OCI-LY7 (cell line): Measurements from ENCODE around the gene ERI3. TPM values are rescaled to one million over a fixed set of nuclear protein-coding genes. Genes with fewer than 3 reads are reported as not detected.

Experiments used
- BruUV-seq: library from RNA; stranded (reverse); fragments of 400-500 nt; replicated peaks from 2 replicates; lab custom pipeline; 2021; lab: Mats Ljungman, UMichigan
- CTCF ChIA-PET: fragments of 300-600 bp; sonication (Branson Sonifier 250); formaldehyde crosslinking; loops from one replicate; lab custom pipeline; 2022; ENCODE audit warnings: antibody characterized with exemption; ENCODE audit not compliant: unreplicated experiment; lab: Charles Lee
- POLR2A ChIA-PET: fragments of 300-600 bp; sonication (Branson Sonifier 250); formaldehyde crosslinking; loops from one replicate; lab custom pipeline; 2022; ENCODE audit warnings: antibody characterized with exemption; lab: Charles Lee
- DNase-seq: peaks from one replicate; pipeline ENCODE4 v3.0.0-alpha.2; 2015; ENCODE audit warnings: low spot score
- H2AFZ ChIP-seq: fragments of 200-600 bp; sonication (generic), shearing (Covaris generic); 2 replicates; pipeline ENCODE4 v1.6.1; 2014; ENCODE audit warnings: mild to moderate bottlenecking, antibody characterized with exemption, low read length, moderate library complexity
- H3K27ac ChIP-seq: fragments of 200-600 bp; sonication (generic); 2 replicates; pipeline ENCODE4 v1.5.1; 2014; ENCODE audit warnings: mixed run types, low read depth, mild to moderate bottlenecking, moderate library complexity, low read length, inconsistent platforms; ENCODE audit not compliant: poor library complexity, severe bottlenecking
- H3K36me3 ChIP-seq: fragments of 200-600 bp; sonication (generic); 2 replicates; pipeline ENCODE4 v1.6.1; 2014; ENCODE audit warnings: mild to moderate bottlenecking, antibody characterized with exemption, low read length, moderate library complexity, mixed read lengths; ENCODE audit not compliant: insufficient read depth
- H3K4me1 ChIP-seq: fragments of 200-600 bp; sonication (generic); 2 replicates; pipeline ENCODE4 v1.5.1; 2014; ENCODE audit warnings: mild to moderate bottlenecking, low read length; ENCODE audit not compliant: insufficient read depth, poor library complexity, severe bottlenecking
- H3K4me2 ChIP-seq: fragments of 200-600 bp; sonication (generic); 2 replicates; pipeline ENCODE4 v1.6.1; 2014; ENCODE audit warnings: mild to moderate bottlenecking, low read length
- H3K4me3 ChIP-seq: fragments of 200-600 bp; sonication (generic); 2 replicates; pipeline ENCODE4 v1.5.1; 2014; ENCODE audit warnings: mild to moderate bottlenecking, low read depth, low read length; ENCODE audit not compliant: poor library complexity, severe bottlenecking
- H3K79me2 ChIP-seq: fragments of 200-600 bp; sonication (generic); 2 replicates; pipeline ENCODE4 v1.6.1; 2016; ENCODE audit warnings: low read depth, mild to moderate bottlenecking, low read length, moderate library complexity, mixed read lengths; ENCODE audit not compliant: insufficient read depth
- H3K9me2 ChIP-seq: fragments of 200-600 bp; sonication (generic); 2 replicates; pipeline ENCODE4 v1.6.1; 2016; ENCODE audit warnings: mild to moderate bottlenecking, low read length, mixed read lengths; ENCODE audit not compliant: insufficient read depth
- H3K9me3 ChIP-seq: fragments of 200-600 bp; sonication (generic); 2 replicates; pipeline ENCODE4 v1.6.1; 2014; ENCODE audit warnings: mild to moderate bottlenecking, mixed run types, low read length, mixed read lengths
- H4K20me1 ChIP-seq: fragments of 200-600 bp; sonication (generic); 2 replicates; pipeline ENCODE4 v1.6.1; 2014; ENCODE audit warnings: mild to moderate bottlenecking, antibody characterized with exemption, low read length, moderate library complexity, mixed read lengths; ENCODE audit not compliant: insufficient read depth
- CTCF ChIP-seq: fragments of 200-600 bp; sonication (generic); conservative IDR thresholded peaks from 2 replicates; pipeline ENCODE4 v1.5.1; 2014; ENCODE audit warnings: mild to moderate bottlenecking, antibody characterized with exemption, low read length, moderate library complexity, mixed read lengths
- EZH2phosphoT487 ChIP-seq: fragments of 200-600 bp; sonication (generic); IDR thresholded peaks from 2 replicates; pipeline ENCODE4 v1.6.1; 2018; ENCODE audit warnings: low read depth, borderline replicate concordance, mild to moderate bottlenecking, mixed run types, antibody characterized with exemption, low read length, moderate library complexity, mixed read lengths
- intact Hi-C: fragments of 100-400 bp; cut with micrococcal nuclease; formaldehyde crosslinking; loops from one replicate; pipeline ENCODE4 v1.10.0; 2022; ENCODE audit not compliant: unreplicated experiment
- total RNA-seq, 2 experiments: library from RNA; depleted of rRNA in 1 of 2; stranded (reverse); fragments of >200 nt in 1 of 2; shearing (Covaris generic) in 1 of 2; gene quantifications; 2 replicates each; pipeline ENCODE4 v1.2.3, GENCODE V29; 2014 to 2022

ERI3 gene
- total RNA-seq, 2 experiments from 2014 or later = 46.5 to 47.4 TPM

- POLR2A ChIA-PET = interaction anchor here (0.7 to 1.7 kb wide), 2 partner anchors 10 to 16 kb away, joined by 3 to 6 read pairs; no protein-coding TSS in a partner anchor
Observed at GRCh38 chr1:44348061-44348485, 7.0 kb downstream of the ERI3 start.

DNA sequence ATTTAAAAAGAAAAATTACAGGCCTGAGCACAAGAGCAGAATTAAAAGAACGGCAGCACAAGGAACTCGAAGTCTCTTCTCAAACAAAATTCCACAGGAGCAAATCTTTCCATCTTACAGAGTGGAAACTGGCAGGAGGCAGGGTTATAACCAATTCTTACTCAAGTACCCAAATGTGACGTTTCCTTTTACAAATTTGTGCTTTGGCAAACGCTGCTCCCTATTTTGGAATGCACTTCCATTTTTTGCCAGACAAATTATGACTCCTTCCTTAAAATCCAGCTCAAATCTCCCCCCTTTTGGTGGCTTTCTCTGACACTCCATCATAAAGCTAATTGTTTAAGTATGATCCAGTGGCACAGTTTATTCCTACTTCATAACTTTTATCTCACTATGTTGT is 7.8 kb downstream of the ERI3 start:
- DNase-seq = no peak
- H3K27ac ChIP-seq = no peak overlapping the region
- H3K9me2 ChIP-seq = no peaks in the 10 kb centered on the region
- ChIA-PET CTCF (interaction anchor here (0.8 kb wide), 1 partner anchor 9 kb away, joined by 3 read pairs; no protein-coding TSS in a partner anchor), POLR2A (interaction anchor here (0.6 to 1.7 kb wide), 2 partner anchors 9 to 1373 kb away, joined by 4 to 6 read pairs; no protein-coding TSS in a partner anchor)
- no peaks in the 10 kb centered on the region for H4K20me1 ChIP-seq
- H3K4me2 ChIP-seq = no peak overlapping the region
- no peaks in the 10 kb centered on the region for H3K36me3 ChIP-seq
- no peaks in the 10 kb centered on the region for H3K9me3 ChIP-seq
- H3K4me1 ChIP-seq = no peaks in the 10 kb centered on the region
- no TSS peak for BruUV-seq
- H2AFZ ChIP-seq = no peak overlapping the region
- intact Hi-C loops = no loop called here
- H3K4me3 ChIP-seq = no peak overlapping the region
- no peaks in the 10 kb centered on the region for H3K79me2 ChIP-seq
- TF ChIP-seq CTCF = no peak
- TF ChIP-seq EZH2phosphoT487 = no peak

More at GRCh38 chr1:44348061-44348485, 7.0 kb downstream of the ERI3 start:
- no peak overlapping the region for H3K4me2 ChIP-seq
- CTCF ChIA-PET = interaction anchor here (0.8 kb wide), 1 partner anchor 8 kb away, joined by 3 read pairs; no protein-coding TSS in a partner anchor
- H4K20me1 ChIP-seq = no peaks in the 10 kb centered on the region
- no peaks in the 10 kb centered on the region for H3K9me3 ChIP-seq
- no peaks in the 10 kb centered on the region for H3K36me3 ChIP-seq
- no peak overlapping the region for H3K4me3 ChIP-seq
- no TSS peak for BruUV-seq
- H3K79me2 ChIP-seq = no peaks in the 10 kb centered on the region
- H3K9me2 ChIP-seq = no peaks in the 10 kb centered on the region
- TF ChIP-seq CTCF (no peak), EZH2phosphoT487 (no peak)
- no peak for DNase-seq
- intact Hi-C loops = no loop called here
- no peak overlapping the region for H2AFZ ChIP-seq
- no peaks in the 10 kb centered on the region for H3K4me1 ChIP-seq
- no peak overlapping the region for H3K27ac ChIP-seq

DNA sequence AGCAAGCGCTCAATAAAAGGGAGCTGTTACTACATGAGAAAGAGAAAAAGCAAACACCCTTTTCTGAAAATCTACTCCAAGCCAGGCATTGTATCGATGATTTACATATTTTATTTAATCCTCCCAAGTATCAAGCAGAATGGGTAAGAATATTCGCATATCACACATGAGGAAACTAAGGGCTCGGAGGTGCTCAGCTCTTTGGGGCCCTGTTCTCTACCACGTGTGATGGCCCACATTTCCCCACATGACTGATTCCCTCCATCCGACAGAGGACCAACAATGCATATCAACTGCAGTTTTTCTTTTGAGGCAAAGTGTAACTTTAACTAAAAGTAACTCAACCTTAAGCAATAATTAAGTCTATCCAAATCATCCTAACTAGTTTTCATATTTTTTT is 8.2 kb downstream of the ERI3 start:
- intact Hi-C loops = no loop called here
- CTCF ChIA-PET = no interaction called here
- no peak for DNase-seq
- Histone ChIP-seq H3K4me3 (no peak overlapping the region), H3K4me2 (no peak overlapping the region), H3K9me2 (no peaks in the 10 kb centered on the region), H3K9me3 (no peaks in the 10 kb centered on the region), H2AFZ (no peak overlapping the region), H3K36me3 (no peaks in the 10 kb centered on the region), H3K27ac (no peak overlapping the region), H3K4me1 (no peaks in the 10 kb centered on the region), H4K20me1 (no peaks in the 10 kb centered on the region), H3K79me2 (no peaks in the 10 kb centered on the region)
- POLR2A ChIA-PET = interaction anchor here (0.6 to 1.7 kb wide), 3 partner anchors 9 to 1372 kb away, joined by 3 to 6 read pairs (median 4); no protein-coding TSS in a partner anchor
- TF ChIP-seq CTCF (no peak), EZH2phosphoT487 (no peak)
- no TSS peak for BruUV-seq
